H54 (cell line): ENCODE measurements around the gene OGFOD3.

Source experiments
- DNase-seq: peaks from one replicate; pipeline ENCODE4 v3.0.0; 2011; ENCODE audit warnings: low spot score, mixed read lengths; ENCODE audit not compliant: insufficient read length
- FAIRE-seq: peaks from 3 replicates; lab custom pipeline; 2011; peaks lifted over from hg19 to GRCh38; lab: Jason Lieb, UNC
- POLR2A ChIP-seq: IDR thresholded peaks from 2 replicates; pipeline ENCODE4 v1.6.1; 2011; ENCODE audit warnings: low read depth, mild to moderate bottlenecking, low read length

Gene OGFOD3

DNA sequence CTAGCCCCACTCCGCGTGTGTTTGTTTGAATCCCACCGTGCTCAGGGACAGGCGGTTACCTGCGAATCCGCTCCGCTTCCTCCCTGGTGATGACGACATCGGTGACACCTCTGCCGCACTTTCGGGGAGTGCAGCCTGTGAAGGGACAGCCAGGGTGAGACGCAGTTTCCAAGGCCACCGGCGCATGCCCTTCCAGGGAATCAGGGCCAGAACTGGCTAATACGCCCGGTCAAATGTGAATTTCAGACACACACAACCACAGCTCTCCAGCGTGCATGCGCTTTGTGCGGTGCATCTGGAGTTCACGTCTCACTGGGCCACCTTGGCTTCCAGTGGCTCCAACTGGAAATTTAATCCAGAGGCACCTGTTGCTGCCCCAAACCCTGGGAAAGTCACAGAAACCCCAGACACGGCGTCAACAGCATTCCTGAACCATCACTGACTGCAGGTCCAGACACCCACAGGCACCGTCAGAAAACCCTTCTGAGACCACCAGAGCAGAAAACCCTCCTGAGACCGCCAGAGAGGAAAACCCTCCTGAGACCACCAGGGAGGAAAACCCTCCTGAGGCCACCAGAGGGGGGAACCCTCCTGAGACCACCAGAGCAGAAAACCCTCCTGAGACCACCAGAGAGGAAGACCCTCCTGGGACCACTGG is 6.9 kb downstream of the OGFOD3 start:
- FAIRE-seq = no peak
- TF ChIP-seq POLR2A = no peak

DNA sequence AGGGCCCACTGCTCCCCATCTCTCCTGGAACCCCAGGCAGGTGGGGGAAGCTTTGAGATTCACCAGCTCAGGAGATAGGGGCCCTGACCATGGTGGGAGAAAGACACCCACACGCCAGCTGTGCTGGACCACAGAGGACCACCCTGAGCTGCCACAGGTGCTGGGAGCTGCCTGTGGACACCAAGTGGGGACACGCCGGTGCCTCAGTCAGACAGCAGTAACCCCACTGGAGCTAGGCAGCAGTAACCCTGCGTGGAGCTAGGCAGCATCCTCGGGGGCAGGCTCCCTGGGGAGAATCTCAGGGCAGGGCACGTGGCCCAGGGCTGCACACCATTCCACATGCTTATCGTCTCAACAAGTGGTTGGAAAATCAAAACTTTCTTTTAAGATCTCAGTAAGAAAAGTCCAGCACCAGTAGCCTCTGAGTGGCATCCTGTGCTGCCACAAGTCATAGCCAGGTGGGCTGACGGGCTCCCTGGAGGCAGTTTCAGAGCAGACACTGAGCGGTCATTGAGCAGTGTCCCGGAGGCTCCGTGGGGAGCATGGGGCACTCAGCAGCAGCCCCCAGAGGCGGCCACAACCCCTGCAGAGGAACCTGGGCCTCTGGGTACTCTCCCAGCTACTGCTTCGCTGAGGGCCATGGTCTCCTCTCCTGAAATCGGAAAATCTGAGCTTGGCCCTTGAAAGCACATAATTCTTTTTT is 8.2 kb downstream of the OGFOD3 start:
- TF ChIP-seq POLR2A = no peak
- FAIRE-seq (no peak), DNase-seq (no peak)

More for the DNA sequence above, 6.9 kb downstream of the OGFOD3 start:
- DNase-seq = no peak

DNA sequence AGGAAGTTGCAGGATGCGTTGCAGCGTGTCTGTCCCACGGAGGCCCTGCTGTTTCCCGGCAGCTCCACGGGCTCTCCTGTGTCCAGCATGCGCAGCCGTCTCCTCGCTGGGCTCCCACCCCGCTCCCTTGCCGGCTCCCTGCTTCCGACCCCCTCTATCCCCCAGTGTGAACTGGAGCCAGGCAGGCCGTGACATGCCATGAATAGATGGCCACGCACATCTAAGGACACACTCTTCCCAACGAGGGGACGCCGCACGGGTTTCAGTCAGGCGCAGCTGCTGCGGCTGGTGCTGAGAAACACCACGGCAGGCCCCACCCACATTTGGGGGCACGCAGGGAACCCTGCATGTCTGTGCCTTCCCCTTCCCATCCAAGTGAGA is 9.5 kb downstream of the OGFOD3 start:
- TF ChIP-seq POLR2A = no peak
- no peak for DNase-seq
- no peak for FAIRE-seq

DNA sequence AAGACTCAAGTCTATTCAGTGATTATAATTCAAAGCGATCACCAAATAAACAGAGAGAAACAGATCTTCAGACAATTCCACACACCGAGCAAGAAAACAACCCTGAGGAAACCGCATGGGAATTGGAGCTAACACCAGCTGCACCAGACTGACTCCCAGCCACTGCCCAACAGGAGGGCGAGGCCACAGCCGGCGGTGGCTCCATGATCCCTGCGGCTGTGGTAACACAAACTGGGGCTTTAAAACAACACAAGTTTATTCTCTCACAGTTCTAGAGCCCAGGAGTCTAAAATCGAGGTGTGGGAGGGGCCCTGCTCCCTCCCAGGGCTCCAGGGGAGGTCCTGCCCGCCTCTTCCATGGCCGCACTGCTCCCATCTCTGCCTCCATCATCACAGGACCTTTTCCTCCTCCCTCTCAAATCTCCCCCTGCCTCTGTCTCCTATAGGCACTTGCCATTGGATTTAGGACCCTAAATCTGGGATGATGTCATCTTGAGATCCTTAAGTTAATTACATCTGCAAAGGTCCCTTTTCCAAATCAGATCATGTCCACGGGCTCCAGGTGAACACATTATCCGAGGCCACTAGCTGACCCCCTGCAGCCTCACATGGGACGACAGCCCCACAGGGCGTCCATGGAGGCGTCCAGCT is 10.0 kb downstream of the OGFOD3 start:
- no peak for TF ChIP-seq POLR2A
- DNase-seq (no peak), FAIRE-seq (no peak)

DNA sequence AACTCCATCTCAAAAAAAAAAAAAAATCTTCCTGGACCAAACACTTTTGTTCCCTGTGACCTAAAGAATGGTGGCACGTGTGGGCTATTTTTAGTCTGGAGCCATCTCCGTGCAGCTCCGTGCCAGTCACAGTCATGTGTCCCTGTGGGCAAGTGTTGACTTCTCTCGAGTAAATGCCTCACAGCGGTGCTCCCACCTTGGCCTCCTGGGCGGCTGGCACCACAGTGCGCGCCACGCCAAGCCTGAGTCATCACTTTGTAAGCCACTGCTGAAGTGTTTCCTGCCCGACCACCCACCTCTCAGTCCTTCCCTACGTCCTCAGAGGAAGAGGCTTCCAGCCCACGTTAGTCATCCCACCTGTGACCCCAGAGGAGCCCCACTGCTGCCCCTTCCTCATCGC is 11.1 kb downstream of the OGFOD3 start:
- peak; percentile 43 for FAIRE-seq
- TF ChIP-seq POLR2A = no peak
- DNase-seq = peak; percentile 85

DNA sequence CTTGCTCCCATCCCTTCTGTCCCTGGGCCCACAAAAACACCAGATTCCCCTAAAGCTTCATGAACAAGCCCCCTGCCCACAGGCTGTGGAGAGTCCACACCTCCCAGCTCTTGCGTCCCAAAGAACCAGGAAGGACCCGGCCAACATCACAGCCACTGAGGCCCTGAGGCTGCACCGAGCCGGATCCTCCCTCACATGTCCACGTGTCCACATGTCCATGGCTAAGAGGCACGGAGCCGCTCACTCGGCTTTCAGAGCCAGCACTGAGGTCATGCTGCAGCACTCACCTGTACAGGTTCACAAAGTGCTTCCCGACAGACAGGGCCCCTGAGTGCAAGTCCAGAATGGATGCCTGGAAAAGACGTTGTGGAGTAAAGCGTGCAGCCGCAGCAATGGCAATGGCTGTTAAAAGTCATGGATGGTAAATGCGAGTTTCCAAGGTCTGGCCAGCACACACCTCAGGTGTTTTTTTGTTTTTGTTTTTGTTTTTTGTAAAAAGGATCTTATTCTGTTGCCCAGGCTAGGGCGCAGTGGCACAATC is 12.2 kb downstream of the OGFOD3 start:
- DNase-seq = no peak
- no peak for TF ChIP-seq POLR2A
- no peak for FAIRE-seq

DNA sequence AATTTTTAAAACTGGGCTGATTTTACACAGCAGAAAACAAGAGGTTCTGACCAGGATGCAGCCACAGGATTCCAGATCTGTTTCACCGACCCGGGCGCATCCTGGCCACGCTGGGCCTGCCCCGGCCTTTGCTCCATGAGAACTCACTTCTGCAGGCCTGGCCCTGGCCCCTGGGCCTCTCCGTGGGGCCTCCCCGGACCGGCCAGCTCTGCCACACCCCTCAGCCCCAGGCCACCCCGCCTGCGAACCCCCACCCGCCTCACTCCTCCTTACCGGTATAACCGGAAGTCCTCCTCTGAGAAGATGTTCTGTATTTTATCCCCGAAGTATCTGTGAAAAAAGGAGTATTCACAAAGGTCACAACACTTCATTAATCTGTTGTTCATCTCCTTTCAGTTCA is 13.3 kb downstream of the OGFOD3 start:
- DNase-seq (no peak), FAIRE-seq (no peak)

DNA sequence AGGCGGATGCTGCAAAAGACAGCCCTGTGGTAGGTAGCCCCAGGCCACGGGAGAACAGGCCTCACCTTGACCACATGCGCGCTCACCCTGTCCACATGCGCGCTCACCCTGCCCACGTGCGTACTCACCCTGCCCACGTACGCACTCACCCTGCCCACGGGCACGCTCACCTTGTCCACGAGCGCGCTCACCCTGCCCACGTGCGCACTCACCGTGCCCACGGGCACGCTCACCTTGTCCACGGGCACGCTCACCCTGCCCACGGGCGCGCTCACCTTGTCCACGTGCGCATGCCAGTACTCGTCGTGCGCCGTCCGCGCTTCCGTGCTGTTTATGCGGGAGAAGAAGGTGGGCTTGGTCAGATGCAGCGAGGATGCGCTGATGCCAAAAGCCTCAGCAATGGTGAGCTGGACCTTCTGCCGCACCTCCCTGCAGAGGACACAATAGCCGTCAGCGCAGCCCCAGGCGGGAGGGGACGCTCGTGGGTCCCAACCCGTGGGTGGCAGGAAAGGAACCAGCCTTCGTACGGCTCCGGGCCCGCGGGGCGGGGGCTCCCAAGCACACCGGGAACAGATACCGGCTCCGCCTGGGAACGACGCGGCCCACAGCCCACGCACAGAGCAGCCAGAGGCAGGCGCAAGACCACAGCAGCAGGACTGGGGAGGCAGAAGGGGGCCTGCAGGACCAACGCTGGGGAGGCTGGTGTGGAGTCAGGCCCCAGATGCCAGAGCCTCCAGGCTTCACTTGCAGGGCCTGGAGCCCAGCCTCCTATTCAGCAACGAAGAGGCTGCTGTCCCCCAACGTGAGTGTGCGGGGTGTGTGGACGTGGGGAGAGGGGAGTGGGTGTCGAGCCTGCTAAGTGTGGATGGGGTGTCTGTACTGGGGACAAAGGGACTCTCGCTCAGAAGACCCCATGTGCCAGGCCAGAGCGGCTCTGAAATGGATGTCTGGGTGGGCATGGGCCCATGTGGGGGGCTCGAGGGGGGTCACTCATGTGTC is 14.4 kb downstream of the OGFOD3 start:
- no peak for DNase-seq
- TF ChIP-seq POLR2A = no peak
- no peak for FAIRE-seq

More for the DNA sequence above, 13.3 kb downstream of the OGFOD3 start:
- no peak for TF ChIP-seq POLR2A

DNA sequence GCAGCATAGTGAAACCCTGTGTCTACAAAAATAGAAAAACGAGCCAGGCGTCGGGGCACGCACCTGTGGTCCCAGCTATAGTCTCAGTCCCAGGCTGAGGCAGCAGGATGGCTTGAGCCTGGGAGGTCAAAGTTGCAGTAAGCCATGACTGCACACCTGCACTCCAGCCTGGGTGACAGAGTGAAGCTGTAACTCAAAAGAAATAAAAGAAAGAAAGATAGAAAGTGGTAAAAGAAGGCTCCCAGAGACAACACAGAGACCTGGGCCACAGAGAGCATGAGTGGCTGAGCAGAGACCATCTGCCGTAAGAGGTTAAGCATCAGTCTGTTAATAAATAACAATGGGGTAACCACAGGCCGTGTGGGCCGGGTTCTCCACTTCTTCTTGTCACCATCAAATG is 15.5 kb downstream of the OGFOD3 start:
- no peak for DNase-seq
- FAIRE-seq = no peak
- TF ChIP-seq POLR2A = no peak

DNA sequence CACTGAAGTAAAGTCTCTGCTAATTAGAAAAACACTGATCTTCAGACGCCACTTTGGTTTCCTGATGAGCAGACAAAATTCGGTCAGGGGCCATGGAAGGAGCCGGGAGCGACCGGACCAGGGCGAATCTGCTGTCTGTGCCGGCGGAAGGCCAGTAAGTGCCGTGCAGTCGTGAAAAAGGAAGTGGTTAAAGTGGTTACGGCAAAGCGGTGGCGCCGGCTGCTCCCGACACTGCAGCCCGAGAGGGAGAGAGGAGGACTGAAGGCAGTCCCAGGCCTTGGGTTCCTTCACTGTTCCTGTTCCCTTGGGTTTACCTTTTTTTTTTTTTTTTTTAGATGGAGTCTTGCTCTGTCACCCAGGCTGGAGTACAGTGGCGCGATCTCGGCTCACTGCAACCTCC is 17.6 kb downstream of the OGFOD3 start:
- FAIRE-seq = no peak
- TF ChIP-seq POLR2A = no peak
- DNase-seq = no peak

DNA sequence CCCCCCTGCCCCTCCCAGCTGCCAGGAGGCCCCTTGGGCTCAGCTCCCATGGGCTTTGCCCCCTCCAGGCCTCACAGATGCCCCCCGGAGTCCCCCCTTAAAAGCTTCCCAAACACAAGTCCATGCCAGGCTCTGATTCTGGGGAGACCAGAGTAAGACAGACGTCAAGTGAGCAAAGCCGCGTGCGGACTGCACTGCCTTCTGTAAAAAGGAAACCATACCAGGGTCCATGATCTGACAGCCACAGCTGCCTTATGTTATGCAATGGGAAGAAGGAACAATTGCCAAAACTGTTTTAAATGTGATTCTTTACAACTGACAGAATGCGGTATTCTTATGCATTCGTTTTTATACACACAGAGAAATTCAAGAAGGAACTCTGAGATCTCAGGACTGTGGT is 18.2 kb downstream of the OGFOD3 start:
- DNase-seq = no peak
- TF ChIP-seq POLR2A = no peak
- no peak for FAIRE-seq

DNA sequence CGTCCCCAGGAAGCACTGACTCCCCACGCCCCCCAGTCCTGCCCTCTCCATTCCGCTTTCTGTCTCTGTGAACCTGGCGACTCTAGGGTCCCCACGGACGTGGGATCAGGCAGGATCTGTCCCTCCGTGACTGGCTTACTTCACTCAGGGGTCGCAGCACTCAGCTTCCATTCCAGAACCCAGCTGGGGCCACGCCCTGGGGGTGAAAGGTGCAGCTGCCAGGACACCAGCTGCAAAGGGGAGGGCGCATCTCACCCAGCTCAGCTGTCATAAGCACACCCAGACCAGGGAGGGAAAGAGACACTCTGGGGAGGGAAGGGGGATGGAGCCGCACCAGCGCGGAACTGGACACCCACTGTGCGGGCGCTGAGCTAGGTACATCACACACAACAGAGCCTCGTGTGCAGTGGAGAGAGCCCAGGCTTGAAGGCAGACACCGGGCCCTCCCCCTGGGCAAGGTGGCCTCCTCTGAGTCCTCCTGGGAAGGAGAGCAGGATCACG is 18.7 kb downstream of the OGFOD3 start:
- FAIRE-seq (no peak), DNase-seq (no peak)
- no peak for TF ChIP-seq POLR2A

DNA sequence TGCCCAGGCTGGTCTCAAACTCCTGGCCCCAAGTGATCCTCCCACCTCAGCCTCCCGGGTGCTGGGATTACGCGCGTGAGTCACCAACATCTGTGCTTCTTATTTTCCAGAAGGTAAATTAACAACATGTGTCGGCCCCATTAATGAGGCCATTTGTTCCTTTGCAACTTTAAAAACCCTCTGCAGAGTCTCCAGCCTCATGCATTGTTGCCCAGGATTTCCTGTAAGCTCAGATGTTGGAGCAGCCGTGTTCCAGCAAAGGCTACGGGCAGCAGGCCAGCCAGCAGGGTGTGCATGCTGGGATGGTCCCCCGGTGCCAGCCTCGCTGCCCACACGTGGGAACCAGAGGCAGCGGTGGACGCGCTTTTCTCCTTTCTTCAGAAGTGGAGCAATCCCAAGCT is 19.3 kb downstream of the OGFOD3 start:
- no peak for TF ChIP-seq POLR2A
- FAIRE-seq (no peak), DNase-seq (no peak)
